ENCODE results near the gene TYW1B. TPM values are rescaled to one million over a fixed set of nuclear protein-coding genes. Genes with fewer than 3 reads are reported as not detected.
"Not testable (repeated sequence)": the region's sequence is repeated elsewhere in the genome, so short reads cannot be mapped to it uniquely, and the experiment has no call there.

TYW1B gene
- total and polyA plus RNA-seq, 2 donors (not counting 3 experiments of a cell fraction or from before 2014, with no cell fraction given), result 0.69 to 2.7 TPM

- H3K27ac ChIP-seq (ENCODE audit: insufficient read depth, low read depth, low read length); H3K4me2 ChIP-seq (ENCODE audit: insufficient read depth, low read length); FAIRE-seq; H3K9me3 ChIP-seq (replicated peaks; ENCODE audit: control insufficient read depth, insufficient read depth, low read length); DNase-seq (ENCODE audit: low read depth, low spot score); intact Hi-C loops (cut with micrococcal nuclease); H3K9ac ChIP-seq (replicated peaks; ENCODE audit: extremely low read depth, insufficient read depth, low read length); H3K4me1 ChIP-seq (ENCODE audit: control insufficient read depth, extremely low read depth, insufficient read depth, low read length); H4K20me1 ChIP-seq (replicated peaks; ENCODE audit: control insufficient read depth, extremely low read depth, insufficient read depth, low read length); POLR2A ChIA-PET; BruUV-seq (replicated peaks); H3K4me3 ChIP-seq (replicated peaks in 1 of 3; ENCODE audit: insufficient read depth in 1 of 3, low read depth in 1 of 3, low read length in 3 of 3); dilution Hi-C loops (cut with MboI; ENCODE audit: extremely low pct_ligation_motif_present, low sequenced_read_pairs); CTCF ChIA-PET; H3K27me3 ChIP-seq (ENCODE audit: control insufficient read depth in 2 of 2, insufficient read depth in 2 of 2, low read length in 2 of 2); H3K9me1 ChIP-seq (replicated peaks; ENCODE audit: control insufficient read depth, extremely low read depth, insufficient read depth, low read length); H2AFZ ChIP-seq (ENCODE audit: low read depth, low read length); H3K36me3 ChIP-seq (ENCODE audit: control insufficient read depth in 2 of 2, extremely low read depth in 1 of 2, insufficient read depth in 2 of 2, low read length in 2 of 2); H3K79me2 ChIP-seq (ENCODE audit: control insufficient read depth, insufficient read depth, low read length): not testable (repeated sequence)
These were observed 223.0 kb downstream of the TYW1B start for GRCh38 chr7:72604771-72605611.

GRCh38 chr7:72603476-72603875 lies 224.5 kb downstream of the TYW1B start:
- H3K79me2 ChIP-seq (ENCODE audit: control insufficient read depth, insufficient read depth, low read length); H3K4me2 ChIP-seq (ENCODE audit: insufficient read depth, low read length); H3K9me3 ChIP-seq (replicated peaks; ENCODE audit: control insufficient read depth, insufficient read depth, low read length); H4K20me1 ChIP-seq (replicated peaks; ENCODE audit: control insufficient read depth, extremely low read depth, insufficient read depth, low read length); FAIRE-seq; H2AFZ ChIP-seq (ENCODE audit: low read depth, low read length); BruUV-seq (replicated peaks); H3K4me3 ChIP-seq (replicated peaks in 1 of 3; ENCODE audit: insufficient read depth in 1 of 3, low read depth in 1 of 3, low read length in 3 of 3); H3K27ac ChIP-seq (ENCODE audit: insufficient read depth, low read depth, low read length); intact Hi-C loops (cut with micrococcal nuclease); POLR2A ChIA-PET; H3K9ac ChIP-seq (replicated peaks; ENCODE audit: extremely low read depth, insufficient read depth, low read length); H3K4me1 ChIP-seq (ENCODE audit: control insufficient read depth, extremely low read depth, insufficient read depth, low read length); H3K36me3 ChIP-seq (ENCODE audit: control insufficient read depth in 2 of 2, extremely low read depth in 1 of 2, insufficient read depth in 2 of 2, low read length in 2 of 2); H3K27me3 ChIP-seq (ENCODE audit: control insufficient read depth in 2 of 2, insufficient read depth in 2 of 2, low read length in 2 of 2); H3K9me1 ChIP-seq (replicated peaks; ENCODE audit: control insufficient read depth, extremely low read depth, insufficient read depth, low read length); DNase-seq (ENCODE audit: low read depth, low spot score); dilution Hi-C loops (cut with MboI; ENCODE audit: extremely low pct_ligation_motif_present, low sequenced_read_pairs); CTCF ChIA-PET: not testable (repeated sequence)
